Coronary artery (tissue), 2 donors: Measurements from ENCODE around the gene ASH1L.

Source experiments
- DNase-seq: peaks from one replicate; pipeline ENCODE4 v3.0.0-alpha.2; 2017; ENCODE audit warnings: low spot score
- H3K27ac ChIP-seq, 2 donors: fragments of 200-600 bp; sonication (generic); one replicate each; pipeline ENCODE4 v1.5.1; 2016 to 2019
- H3K4me3 ChIP-seq: fragments of 200-600 bp; sonication (generic); 2 replicates; pipeline ENCODE4 v1.5.1; 2016; ENCODE audit warnings: mild to moderate bottlenecking, moderate library complexity
- TF ChIP-seq, protein P1 (sequence below): fragments of 200-600 bp; sonication (generic); IDR thresholded peaks from one replicate; pipeline ENCODE4 v1.5.1; 2019; ENCODE audit warnings: antibody characterized with exemption

Gene ASH1L

DNA sequence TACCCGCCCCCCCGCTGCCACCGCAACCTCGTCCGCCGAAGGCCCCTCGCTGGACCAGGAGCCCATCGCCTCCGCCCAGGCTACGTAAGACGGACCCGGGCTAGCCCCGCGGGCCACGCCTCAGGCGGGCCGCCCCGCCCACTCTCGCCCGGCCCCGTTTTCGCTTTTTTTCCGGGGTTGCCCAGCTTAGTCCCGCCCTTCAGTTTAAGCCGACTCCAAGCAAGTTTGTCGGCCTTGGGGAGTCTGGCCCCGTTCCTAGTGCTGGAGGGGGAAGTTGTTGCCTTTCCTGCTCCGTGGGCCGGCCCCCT is 238.9 kb downstream of the ASH1L start:
- Histone ChIP-seq H3K4me3 (peak overlapping the region; percentile 87), H3K27ac (peak overlapping the region; percentile 98 to 99)
- DNase-seq = peak; percentile 96
- TF ChIP-seq, protein P1, sequence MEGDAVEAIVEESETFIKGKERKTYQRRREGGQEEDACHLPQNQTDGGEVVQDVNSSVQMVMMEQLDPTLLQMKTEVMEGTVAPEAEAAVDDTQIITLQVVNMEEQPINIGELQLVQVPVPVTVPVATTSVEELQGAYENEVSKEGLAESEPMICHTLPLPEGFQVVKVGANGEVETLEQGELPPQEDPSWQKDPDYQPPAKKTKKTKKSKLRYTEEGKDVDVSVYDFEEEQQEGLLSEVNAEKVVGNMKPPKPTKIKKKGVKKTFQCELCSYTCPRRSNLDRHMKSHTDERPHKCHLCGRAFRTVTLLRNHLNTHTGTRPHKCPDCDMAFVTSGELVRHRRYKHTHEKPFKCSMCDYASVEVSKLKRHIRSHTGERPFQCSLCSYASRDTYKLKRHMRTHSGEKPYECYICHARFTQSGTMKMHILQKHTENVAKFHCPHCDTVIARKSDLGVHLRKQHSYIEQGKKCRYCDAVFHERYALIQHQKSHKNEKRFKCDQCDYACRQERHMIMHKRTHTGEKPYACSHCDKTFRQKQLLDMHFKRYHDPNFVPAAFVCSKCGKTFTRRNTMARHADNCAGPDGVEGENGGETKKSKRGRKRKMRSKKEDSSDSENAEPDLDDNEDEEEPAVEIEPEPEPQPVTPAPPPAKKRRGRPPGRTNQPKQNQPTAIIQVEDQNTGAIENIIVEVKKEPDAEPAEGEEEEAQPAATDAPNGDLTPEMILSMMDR = no peak

DNA sequence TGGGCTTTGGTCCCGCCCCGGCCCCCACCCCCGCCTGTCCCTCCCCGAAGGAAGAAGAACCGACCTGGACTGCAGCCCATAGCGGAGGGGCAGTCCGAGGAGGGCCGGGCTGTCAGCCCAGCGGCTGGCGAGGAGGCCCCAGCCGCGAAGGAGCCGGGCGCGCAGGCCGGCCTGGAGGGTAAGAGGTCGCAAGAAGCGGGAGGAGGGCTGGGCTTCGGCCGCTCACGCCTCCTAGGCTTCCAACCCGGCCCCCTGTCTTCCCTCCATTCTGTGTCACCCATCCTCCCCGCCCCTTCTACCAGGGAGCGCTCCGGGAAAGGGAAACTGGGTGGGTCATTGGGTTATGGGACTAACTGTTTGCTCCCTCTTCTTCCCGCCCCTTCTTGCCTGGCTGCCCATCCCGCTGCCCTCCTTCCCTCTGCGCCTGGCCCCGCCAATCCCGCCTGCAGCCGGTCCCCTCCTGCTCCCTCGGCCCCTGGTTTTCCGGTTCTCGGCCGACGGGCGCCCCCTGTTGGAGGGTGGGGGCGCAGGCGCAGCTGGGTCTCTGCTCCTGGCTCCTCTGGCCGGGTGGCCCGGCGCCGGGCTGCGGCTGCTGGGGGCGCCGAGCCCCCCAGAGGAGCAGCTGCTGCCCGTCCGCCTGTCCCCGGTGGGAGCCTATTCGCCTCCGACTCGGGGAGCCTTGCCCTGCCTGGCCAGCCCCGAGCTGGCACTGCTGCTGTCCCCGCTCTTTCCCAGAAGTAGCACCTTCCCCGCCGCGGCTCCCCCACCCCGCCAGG is 239.5 kb downstream of the ASH1L start:
- Histone ChIP-seq H3K27ac (peak overlapping the region; percentile 98 to 99), H3K4me3 (peak overlapping the region; percentile 87)
- DNase-seq = peak; percentile 98
- TF ChIP-seq, protein P1 = peak; percentile 97

DNA sequence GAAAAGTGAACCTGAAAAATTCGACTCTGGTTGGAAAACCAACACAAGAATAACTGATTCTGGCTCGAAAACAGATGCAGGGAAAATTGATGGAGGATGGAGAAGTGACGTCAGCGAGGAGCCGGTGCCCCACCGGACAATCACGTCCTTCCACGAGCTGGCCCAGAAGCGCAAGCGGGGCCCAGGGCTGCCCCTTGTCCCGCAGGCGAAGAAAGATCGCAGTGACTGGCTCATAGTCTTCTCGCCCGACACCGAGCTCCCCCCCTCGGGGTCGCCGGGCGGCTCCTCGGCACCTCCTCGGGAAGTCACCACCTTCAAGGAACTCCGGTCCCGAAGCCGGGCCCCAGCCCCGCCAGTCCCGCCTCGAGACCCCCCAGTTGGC is 240.0 kb downstream of the ASH1L start:
- DNase-seq = no peak
- peak overlapping the region; percentile 98 to 99 for H3K27ac ChIP-seq
- H3K4me3 ChIP-seq = peak overlapping the region; percentile 87
- TF ChIP-seq, protein P1 = no peak

DNA sequence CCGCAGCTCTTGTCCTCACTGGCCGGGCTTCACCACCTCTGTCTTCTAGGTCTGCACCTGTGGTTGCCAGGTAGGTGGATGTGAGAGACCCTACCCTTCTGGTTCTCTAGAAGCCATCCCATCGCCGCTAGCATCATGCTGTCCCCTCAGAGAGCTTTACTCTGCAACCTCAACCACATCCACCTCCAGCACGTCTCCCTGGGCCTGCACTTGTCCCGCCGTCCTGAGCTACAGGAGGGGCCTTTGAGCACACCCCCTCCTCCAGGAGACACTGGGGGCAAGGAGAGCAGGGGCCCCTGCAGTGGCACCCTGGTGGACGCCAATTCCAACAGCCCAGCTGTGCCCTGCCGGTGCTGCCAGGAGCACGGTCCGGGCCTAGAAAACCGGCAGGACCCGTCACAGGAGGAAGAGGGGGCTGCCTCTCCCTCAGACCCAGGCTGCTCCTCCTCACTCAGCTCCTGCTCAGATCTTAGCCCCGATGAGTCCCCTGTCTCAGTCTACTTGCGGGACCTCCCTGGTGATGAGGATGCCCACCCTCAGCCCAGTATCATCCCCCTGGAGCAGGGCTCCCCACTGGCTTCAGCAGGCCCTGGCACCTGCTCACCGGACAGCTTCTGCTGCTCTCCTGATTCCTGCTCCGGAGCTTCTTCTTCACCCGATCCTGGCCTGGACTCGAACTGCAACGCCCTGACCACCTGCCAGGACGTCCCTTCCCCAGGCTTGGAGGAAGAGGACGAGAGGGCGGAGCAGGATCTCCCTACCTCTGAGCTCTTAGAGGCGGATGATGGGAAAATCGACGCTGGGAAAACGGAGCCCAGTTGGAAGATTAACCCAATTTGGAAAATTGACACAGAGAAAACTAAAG is 240.7 kb downstream of the ASH1L start:
- DNase-seq = no peak
- peak overlapping the region; percentile 87 for H3K4me3 ChIP-seq

DNA sequence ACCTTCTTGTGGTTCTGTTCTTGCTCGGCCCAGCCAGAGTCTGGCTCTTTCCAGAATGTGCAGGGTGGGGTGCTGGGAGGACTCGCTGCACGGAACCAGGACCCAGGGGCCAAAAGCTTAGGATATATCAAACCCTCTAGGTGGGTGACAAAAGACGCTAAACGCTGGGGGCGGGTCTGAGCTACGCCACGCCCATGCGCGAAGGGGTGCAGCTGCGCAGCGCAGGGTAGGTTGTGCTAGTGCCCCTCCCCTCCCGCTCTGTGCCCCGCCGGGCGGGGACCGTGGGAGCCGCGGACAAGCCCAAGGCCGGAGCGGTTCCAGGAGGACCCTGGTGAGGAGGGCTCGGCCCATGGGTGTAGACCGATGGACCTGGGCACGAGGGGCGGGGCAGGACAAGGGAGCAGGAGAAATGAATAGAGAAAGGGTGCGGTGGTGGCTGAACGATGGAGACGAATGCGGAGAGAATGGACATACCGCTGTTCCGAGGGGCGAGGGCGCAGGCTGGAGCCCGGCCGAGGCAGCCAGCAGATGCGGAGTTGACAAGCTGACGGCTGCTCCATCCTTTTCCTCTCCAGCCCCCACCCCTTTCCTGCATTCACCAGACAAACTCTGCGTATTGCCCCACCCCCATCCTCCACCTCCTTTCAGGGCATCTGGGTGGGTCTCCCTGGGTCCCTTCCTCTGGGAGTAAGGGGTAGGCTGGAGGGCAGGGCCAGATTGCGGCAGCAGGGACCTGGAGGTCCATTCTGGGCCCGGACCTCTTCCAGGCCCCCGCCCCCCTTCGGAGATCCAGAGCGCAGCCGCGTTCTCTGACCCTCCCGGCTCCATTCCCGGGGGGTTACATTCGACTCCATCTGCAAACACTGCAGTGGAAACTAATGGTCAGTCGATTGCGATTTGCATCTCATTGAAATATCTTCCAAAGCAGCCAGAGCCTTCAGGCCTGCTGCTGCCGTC is 241.7 kb downstream of the ASH1L start, which contains the start of gene RUSC1:
TSS of gene RUSC1 (plus strand) at position 234 of the 957 bp plus-strand sequence. CDS start 880 bp downstream, outside the sequence.
- TF ChIP-seq, protein P1 = no peak
- Histone ChIP-seq H3K27ac (peak within 1 kb of the TSS; percentile 98 to 99), H3K4me3 (peak within 1 kb of the TSS; percentile 87)
- peak; percentile 91 for DNase-seq

More for the DNA sequence above, 240.7 kb downstream of the ASH1L start:
- TF ChIP-seq, protein P1 = no peak
- H3K27ac ChIP-seq = peak overlapping the region; percentile 98 to 99

DNA sequence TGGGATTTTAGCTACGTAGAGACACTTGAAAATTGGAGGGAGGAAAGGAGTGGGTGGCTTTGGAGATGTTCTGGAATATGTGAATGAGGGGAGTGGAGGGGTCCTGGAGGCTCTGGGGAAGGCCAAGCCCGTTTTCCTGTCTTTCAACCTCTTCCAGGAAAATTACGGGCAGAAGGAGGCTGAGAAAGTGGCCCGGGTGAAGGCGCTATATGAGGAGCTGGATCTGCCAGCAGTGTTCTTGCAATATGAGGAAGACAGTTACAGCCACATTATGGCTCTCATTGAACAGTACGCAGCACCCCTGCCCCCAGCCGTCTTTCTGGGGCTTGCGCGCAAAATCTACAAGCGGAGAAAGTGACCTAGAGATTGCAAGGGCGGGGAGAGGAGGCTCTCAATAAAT is 242.4 kb downstream of the ASH1L start:
- TF ChIP-seq, protein P1 = no peak
- Histone ChIP-seq H3K4me3 (peak overlapping the region; percentile 87), H3K27ac (peak overlapping the region; percentile 98 to 99)
- no peak for DNase-seq
